ENCODE data around the gene HK2. TPM values are rescaled to one million over a fixed set of nuclear protein-coding genes. Genes with fewer than 3 reads are reported as not detected.

HK2 gene
- total and polyA plus RNA-seq, 2 of the 4 experiments (the other 2 are of a cell fraction), result 17.4 to 20.9 TPM

DNA sequence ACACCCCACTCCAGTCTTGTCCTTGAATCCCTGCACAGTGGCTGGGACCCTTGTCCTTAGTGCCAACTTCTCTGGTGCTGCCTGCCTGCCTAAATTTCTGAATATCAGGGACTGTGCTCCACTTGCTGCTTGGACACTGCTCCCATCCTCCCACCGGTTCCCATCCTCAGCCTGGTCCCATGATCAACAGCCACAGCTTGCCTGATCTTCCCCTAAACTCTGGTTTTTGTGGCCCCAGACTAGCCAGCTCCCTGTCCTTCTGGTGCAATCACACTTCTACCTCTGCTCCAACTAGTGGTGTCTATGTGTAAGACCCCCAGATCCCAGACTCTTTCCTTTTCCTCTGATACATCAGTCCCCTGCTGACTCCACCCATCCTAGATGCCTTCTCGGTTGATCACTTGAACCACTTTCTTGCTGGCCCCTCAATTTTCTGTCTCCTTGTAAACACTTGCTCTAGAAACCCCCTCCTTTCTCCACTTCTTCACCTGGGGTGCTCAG, 87.4 kb downstream of the HK2 start:
- Histone ChIP-seq H3K27ac (ENCODE audit: insufficient read depth, low read length) (no peak overlapping the region), H3K18ac (ENCODE audit: low read depth, low read length) (no peak overlapping the region), H2BK20ac (ENCODE audit: low read depth, low read length) (no peak overlapping the region), H3K9me3 (ENCODE audit: control insufficient read depth, insufficient read depth, low read length) (no peaks in the 10 kb centered on the region), H3K4me1 (ENCODE audit: control insufficient read depth, insufficient read depth, low read length) (peaks cover 11% of the 10 kb centered on the region), H3K4ac (ENCODE audit: low read depth, low read length) (no peak overlapping the region), H2AFZ (replicated peaks; ENCODE audit: low read length, poor library complexity) (peak overlapping the region; percentile 16), H4K20me1 (ENCODE audit: insufficient read depth, low read length) (no peaks in the 10 kb centered on the region), H2BK15ac (ENCODE audit: low read depth, low read length) (no peak overlapping the region), H3K9me1 (ENCODE audit: insufficient read depth, low read length) (peaks cover 13% of the 10 kb centered on the region), H4K5ac (ENCODE audit: low read depth, low read length) (no peak overlapping the region), H3K14ac (replicated peaks; ENCODE audit: low read depth, low read length) (no peak overlapping the region), H2BK120ac (ENCODE audit: low read depth, low read length) (no peak overlapping the region), H3K9ac (ENCODE audit: low read depth, low read length) (no peak overlapping the region), H3K4me3 (ENCODE audit: insufficient read depth, low read depth, low read length) (no peak overlapping the region), H2AK5ac (ENCODE audit: low read depth, low read length) (no peak overlapping the region), H3K4me2 (ENCODE audit: low read depth, low read length) (no peak overlapping the region), H2AK9ac (replicated peaks; ENCODE audit: low read depth, low read length, poor library complexity) (no peak overlapping the region), H3K23ac (ENCODE audit: low read depth, low read length) (no peak overlapping the region), H4K8ac (ENCODE audit: low read depth in 2 of 2, low read length in 2 of 2) (no peak overlapping the region), H3K27me3 (ENCODE audit: control insufficient read depth, insufficient read depth, low read length) (no peaks in the 10 kb centered on the region), H4K91ac (ENCODE audit: insufficient read depth, low read depth, low read length) (no peak overlapping the region), H3K79me1 (ENCODE audit: low read depth in 1 of 2, low read length in 2 of 2) (peaks cover 0 to 13% of the 10 kb centered on the region in 2 experiments; a peak in 1 of 4 replicates), H3K36me3 (ENCODE audit: control insufficient read depth, insufficient read depth, low read length) (no peaks in the 10 kb centered on the region), H3K56ac (ENCODE audit: extremely low read depth, insufficient read depth, low read length) (no peak overlapping the region), H2BK5ac (ENCODE audit: low read depth, low read length, poor library complexity, severe bottlenecking) (no peak overlapping the region)
- no TSS peak for BruUV-seq (replicated peaks)
- in situ Hi-C loops (cut with MboI; ENCODE audit: low sequenced_read_pairs) (loop anchor here (25.0 kb wide), 1 partner anchor 691 kb away; no protein-coding TSS in a partner anchor), dilution Hi-C loops (cut with HindIII; ENCODE audit: low sequenced_read_pairs, unreplicated experiment) (no loop called here), intact Hi-C loops (cut with micrococcal nuclease) (no loop called here)
- WGBS, 2 experiments (ENCODE audit: extremely low coverage in 2 of 2, insufficient read length in 1 of 2), result 100% methylated on average over 1 of the region's 2 CpGs; no CpG with 5 or more reads in 1 of the 2 experiments
- ATAC-seq (ENCODE audit: low read depth) (no peak), DNase-seq (no peak)
- ChIA-PET CTCF (interaction anchor here (0.6 kb wide), 1 partner anchor 302 kb away, joined by 3 read pairs; no protein-coding TSS in a partner anchor), POLR2A (ENCODE audit: unreplicated experiment) (no interaction called here)
- no peak for TF ChIP-seq RAD21 (IDR thresholded peaks at IDR 0.05; ENCODE audit: low read length)
- TF ChIP-seq CEBPB (IDR thresholded peaks at IDR 0.05; ENCODE audit: low read depth, low read length), result no peak
- no peak for TF ChIP-seq RCOR1 (IDR thresholded peaks at IDR 0.05; ENCODE audit: insufficient replicate concordance, low read length)
- no peak for TF ChIP-seq POLR2A (IDR thresholded peaks at IDR 0.05; ENCODE audit: low read depth, low read length)
- TF ChIP-seq MAFK (IDR thresholded peaks at IDR 0.05; ENCODE audit: low read depth, low read length), result no peak
- TF ChIP-seq MAZ (IDR thresholded peaks at IDR 0.05; ENCODE audit: borderline replicate concordance, low read depth, low read length), result no peak
- TF ChIP-seq, protein P1, sequence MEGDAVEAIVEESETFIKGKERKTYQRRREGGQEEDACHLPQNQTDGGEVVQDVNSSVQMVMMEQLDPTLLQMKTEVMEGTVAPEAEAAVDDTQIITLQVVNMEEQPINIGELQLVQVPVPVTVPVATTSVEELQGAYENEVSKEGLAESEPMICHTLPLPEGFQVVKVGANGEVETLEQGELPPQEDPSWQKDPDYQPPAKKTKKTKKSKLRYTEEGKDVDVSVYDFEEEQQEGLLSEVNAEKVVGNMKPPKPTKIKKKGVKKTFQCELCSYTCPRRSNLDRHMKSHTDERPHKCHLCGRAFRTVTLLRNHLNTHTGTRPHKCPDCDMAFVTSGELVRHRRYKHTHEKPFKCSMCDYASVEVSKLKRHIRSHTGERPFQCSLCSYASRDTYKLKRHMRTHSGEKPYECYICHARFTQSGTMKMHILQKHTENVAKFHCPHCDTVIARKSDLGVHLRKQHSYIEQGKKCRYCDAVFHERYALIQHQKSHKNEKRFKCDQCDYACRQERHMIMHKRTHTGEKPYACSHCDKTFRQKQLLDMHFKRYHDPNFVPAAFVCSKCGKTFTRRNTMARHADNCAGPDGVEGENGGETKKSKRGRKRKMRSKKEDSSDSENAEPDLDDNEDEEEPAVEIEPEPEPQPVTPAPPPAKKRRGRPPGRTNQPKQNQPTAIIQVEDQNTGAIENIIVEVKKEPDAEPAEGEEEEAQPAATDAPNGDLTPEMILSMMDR (conservative IDR thresholded peaks at IDR 0.05; ENCODE audit: low read depth, low read length), result no peak
- TF ChIP-seq, protein P2, sequence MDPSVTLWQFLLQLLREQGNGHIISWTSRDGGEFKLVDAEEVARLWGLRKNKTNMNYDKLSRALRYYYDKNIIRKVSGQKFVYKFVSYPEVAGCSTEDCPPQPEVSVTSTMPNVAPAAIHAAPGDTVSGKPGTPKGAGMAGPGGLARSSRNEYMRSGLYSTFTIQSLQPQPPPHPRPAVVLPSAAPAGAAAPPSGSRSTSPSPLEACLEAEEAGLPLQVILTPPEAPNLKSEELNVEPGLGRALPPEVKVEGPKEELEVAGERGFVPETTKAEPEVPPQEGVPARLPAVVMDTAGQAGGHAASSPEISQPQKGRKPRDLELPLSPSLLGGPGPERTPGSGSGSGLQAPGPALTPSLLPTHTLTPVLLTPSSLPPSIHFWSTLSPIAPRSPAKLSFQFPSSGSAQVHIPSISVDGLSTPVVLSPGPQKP (IDR thresholded peaks at IDR 0.05; ENCODE audit: borderline replicate concordance, low read depth, low read length), result no peak
- no peak for TF ChIP-seq MXI1 (IDR thresholded peaks at IDR 0.05; ENCODE audit: borderline replicate concordance, low read depth, low read length)

Measured in IMR-90 (cell line).